Placental pericyte (primary cell): Measurements from ENCODE around the gene GOLPH3L. TPM values are rescaled to one million over a fixed set of nuclear protein-coding genes. Genes with fewer than 3 reads are reported as not detected.

Experiments used
- small RNA-seq: library from RNA; depleted of rRNA; stranded (forward); fragments of <200 nt; gene quantifications from one replicate; pipeline ENCODE3, GENCODE V24; 2012; ENCODE audit warnings: low replicate concordance
- total RNA-seq: library from RNA; depleted of rRNA; stranded (reverse); fragments of >200 nt; gene quantifications from 2 replicates; pipeline ENCODE4 v1.2.3, GENCODE V29; 2012

GOLPH3L gene
- 9.7 and 35.0 TPM in 2 replicates for total RNA-seq

GRCh38 chr1:150696995-150697927 lies at the start of gene GOLPH3L:
Gene GOLPH3L (minus strand): TSS chr1:150697154. CDS start chr1:150694838, 2,316 bp downstream.

DNA sequence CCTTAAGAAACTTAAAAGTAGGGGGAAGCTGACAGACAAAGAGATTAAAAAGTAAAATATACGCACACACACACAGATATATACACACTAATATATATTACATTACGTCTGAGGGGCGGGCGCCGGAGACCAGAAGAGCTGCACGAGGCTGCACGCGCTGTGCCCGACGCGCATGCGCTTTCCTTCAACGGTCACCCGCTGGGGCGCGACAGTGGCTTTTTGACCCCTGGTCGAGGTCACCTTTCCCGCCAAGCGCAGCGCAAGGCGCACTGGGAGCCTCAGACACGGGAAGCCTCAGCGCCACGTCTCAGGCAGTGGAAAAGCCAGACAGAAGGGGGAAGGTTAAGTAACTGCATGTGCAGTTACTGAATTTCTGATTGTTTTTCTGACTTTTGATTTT lies 23.7 kb upstream of the GOLPH3L start, which contains the start of gene HORMAD1:
TSS of gene HORMAD1 (minus strand) at position 193 of the 400 bp plus-strand sequence. CDS start 1,390 bp downstream, outside the sequence.

GRCh38 chr1:150629115-150629928 lies 67.6 kb downstream of the GOLPH3L start, which contains the start of gene ENSA:
Gene ENSA (minus strand): TSS chr1:150629612. CDS start chr1:150629470, 142 bp downstream.

Small RNA genes lying within 50 kb of the gene (small RNA-seq; reads per million reads assigned to genes)
- gene RF00015 (not detected), gene RF00561 (not detected), gene RNU6-1042P (not detected)

Other genes starting within 250 kb of the GOLPH3L start
- 13.3 and 24.6 TPM in 2 replicates for gene TARS2, start 209.7 kb downstream of the GOLPH3L start, total RNA-seq
- 16.2 and 34.5 TPM in 2 replicates for gene ECM1, start 189.0 kb downstream of the GOLPH3L start, total RNA-seq
- not detected in 2 replicates for gene FALEC, start 181.4 kb downstream of the GOLPH3L start, total RNA-seq
- 1.9 and 2.4 TPM in 2 replicates for gene ADAMTSL4, start 147.7 kb downstream of the GOLPH3L start, total RNA-seq
- 177 and 412 TPM in 2 replicates for gene MCL1, start 117.5 kb downstream of the GOLPH3L start, total RNA-seq
- 78.7 and 79.4 TPM in 2 replicates for gene ENSA, start 67.5 kb downstream of the GOLPH3L start, total RNA-seq
- 0.14 and 2.4 TPM in 2 replicates for gene HORMAD1, start 23.7 kb upstream of the GOLPH3L start, total RNA-seq
- 11.8 and 28.6 TPM in 2 replicates for gene CTSS, start 68.6 kb upstream of the GOLPH3L start, total RNA-seq
- gene CTSK, start 111.1 kb upstream of the GOLPH3L start, total RNA-seq, result 90.2 and 215 TPM in 2 replicates
- 37.2 and 59.3 TPM in 2 replicates for gene ARNT, start 179.4 kb upstream of the GOLPH3L start, total RNA-seq
- gene CTXND2, start 190.0 kb upstream of the GOLPH3L start, total RNA-seq, result not detected in 2 replicates
- 39.1 and 42.7 TPM in 2 replicates for gene SETDB1, start 229.2 kb upstream of the GOLPH3L start, total RNA-seq